PC-9 (cell line): ENCODE data around the gene CELSR3. TPM values are rescaled to one million over a fixed set of nuclear protein-coding genes. Genes with fewer than 3 reads are reported as not detected.

Source experiments
- BruUV-seq: library from RNA; stranded (reverse); fragments of 400-500 nt; replicated peaks from 2 replicates; lab custom pipeline; 2021; lab: Mats Ljungman, UMichigan
- CTCF ChIA-PET: fragments of 300-600 bp; sonication (Branson Sonifier 250); formaldehyde crosslinking; loops from one replicate; lab custom pipeline; 2022; ENCODE audit warnings: antibody characterized with exemption; lab: Charles Lee
- POLR2A ChIA-PET: fragments of 300-600 bp; sonication (Branson Sonifier 250); formaldehyde crosslinking; loops from one replicate; lab custom pipeline; 2022; ENCODE audit warnings: antibody characterized with exemption; ENCODE audit not compliant: unreplicated experiment; lab: Charles Lee
- DNase-seq, 2 experiments: peaks; one replicate each; pipeline versions ENCODE4 v3.0.0 to v3.0.0-alpha.2; 2015 to 2022; ENCODE audit warnings: mixed read lengths in 1 of 2
- H2AFZ ChIP-seq: fragments of 200-600 bp; sonication (generic); 2 replicates; pipeline ENCODE4 v1.8.1; 2017; ENCODE audit warnings: antibody characterized with exemption
- H3F3A ChIP-seq: fragments of 200-600 bp; sonication (generic); 2 replicates; pipeline ENCODE4 v1.8.1; 2017; ENCODE audit warnings: antibody characterized with exemption, mild to moderate bottlenecking, low read depth; ENCODE audit not compliant: insufficient read depth
- H3K27ac ChIP-seq: fragments of 200-600 bp; sonication (generic); 2 replicates; pipeline ENCODE4 v1.6.1; 2016; ENCODE audit warnings: mixed run types
- H3K27me3 ChIP-seq: fragments of 200-600 bp; sonication (generic); 2 replicates; pipeline ENCODE4 v1.6.1; 2016; ENCODE audit warnings: low read depth, mixed run types; ENCODE audit not compliant: insufficient read depth
- H3K36me3 ChIP-seq: fragments of 200-600 bp; sonication (generic); 2 replicates; pipeline ENCODE4 v1.6.1; 2016; ENCODE audit warnings: low read depth, mixed run types
- H3K4me1 ChIP-seq: fragments of 200-600 bp; sonication (generic); replicated peaks from 2 replicates; pipeline ENCODE4 v1.6.1; 2016; ENCODE audit warnings: mixed run types; ENCODE audit not compliant: insufficient read depth
- H3K4me2 ChIP-seq: fragments of 200-600 bp; sonication (generic); 2 replicates; pipeline ENCODE4 v1.6.1; 2017; ENCODE audit warnings: mixed run types
- H3K4me3 ChIP-seq: fragments of 200-600 bp; sonication (generic); 2 replicates; pipeline ENCODE4 v1.6.1; 2016; ENCODE audit warnings: mixed run types
- H3K79me2 ChIP-seq: fragments of 200-600 bp; sonication (generic); 2 replicates; pipeline ENCODE4 v1.6.1; 2017; ENCODE audit warnings: low read depth, mixed run types
- H3K9me2 ChIP-seq: fragments of 200-600 bp; sonication (generic); 2 replicates; pipeline ENCODE4 v1.8.1; 2017; ENCODE audit warnings: mild to moderate bottlenecking; ENCODE audit not compliant: insufficient read depth
- H3K9me3 ChIP-seq: fragments of 200-600 bp; sonication (generic); 2 replicates; pipeline ENCODE4 v1.8.1; 2016; ENCODE audit warnings: low read depth; ENCODE audit not compliant: insufficient read depth
- H4K20me1 ChIP-seq: fragments of 200-600 bp; sonication (generic); 2 replicates; pipeline ENCODE4 v1.8.1; 2017; ENCODE audit not compliant: insufficient read depth
- EZH2 ChIP-seq: fragments of 200-600 bp; sonication (generic); IDR thresholded peaks from 2 replicates; pipeline ENCODE4 v1.8.0; 2017; ENCODE audit warnings: antibody characterized with exemption, low read depth
- intact Hi-C: fragments of 100-400 bp; cut with micrococcal nuclease; formaldehyde crosslinking; loops from one replicate; pipeline ENCODE4 v1.10.0; 2022; ENCODE audit not compliant: unreplicated experiment
- total RNA-seq: library from RNA; stranded (reverse); gene quantifications from 2 replicates; pipeline ENCODE4 v1.2.3, GENCODE V29; 2021
- TF ChIP-seq, protein P1 (sequence below): fragments of 200-600 bp; sonication (generic); conservative IDR thresholded peaks from 2 replicates; pipeline ENCODE4 v1.6.1; 2017; ENCODE audit warnings: mixed run types, antibody characterized with exemption, mild to moderate bottlenecking, moderate library complexity

The CELSR3 gene
- total RNA-seq, 1 experiment from 2014 or later: 9.9 TPM

DNA sequence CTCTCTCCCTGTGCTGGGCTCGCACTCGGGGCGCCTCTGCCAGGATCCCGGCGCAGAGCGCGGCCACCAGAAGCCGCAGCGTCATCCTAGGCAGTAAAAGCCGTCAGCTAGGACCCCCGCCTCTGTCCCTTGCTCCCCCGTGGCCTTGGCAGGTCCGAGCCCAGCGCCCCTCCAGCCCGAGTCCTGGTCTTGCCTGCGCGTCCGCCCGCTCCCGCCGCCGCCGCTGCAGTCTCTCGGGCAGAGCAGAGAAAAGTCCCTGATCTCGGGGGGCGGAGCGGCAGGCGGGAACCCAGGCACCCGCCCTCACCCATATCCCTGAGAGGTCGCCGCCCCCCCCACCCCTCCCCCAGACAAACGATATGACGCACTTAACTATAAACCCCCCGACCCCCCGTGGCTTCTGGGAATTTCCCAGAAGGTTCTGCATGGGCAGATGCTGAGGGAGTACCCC lies 67.6 kb downstream of the CELSR3 start, which contains the start of gene COL7A1:
Gene COL7A1, minus strand, starts transcription at position 255 of the 451 bp plus-strand sequence. Its CDS starts 170 bp downstream, at position 85.
- H2AFZ ChIP-seq: peak within 1 kb of the TSS; percentile 80
- H3K4me1 ChIP-seq: peaks cover 53% of the 10 kb centered on the region
- no peaks in the 10 kb centered on the region for H4K20me1 ChIP-seq
- H3K79me2 ChIP-seq: peaks cover 16% of the 10 kb centered on the region
- no peak for DNase-seq
- no peaks in the 10 kb centered on the region for H3K27me3 ChIP-seq
- peak within 1 kb of the TSS; percentile 62 for H3K4me3 ChIP-seq
- no peaks in the 10 kb centered on the region for H3K9me3 ChIP-seq
- peak within 1 kb of the TSS; percentile 19 for H3K27ac ChIP-seq
- peak within 1 kb of the TSS; percentile 92 for H3K4me2 ChIP-seq
- no peak for TF ChIP-seq EZH2
- TF ChIP-seq, protein P1, sequence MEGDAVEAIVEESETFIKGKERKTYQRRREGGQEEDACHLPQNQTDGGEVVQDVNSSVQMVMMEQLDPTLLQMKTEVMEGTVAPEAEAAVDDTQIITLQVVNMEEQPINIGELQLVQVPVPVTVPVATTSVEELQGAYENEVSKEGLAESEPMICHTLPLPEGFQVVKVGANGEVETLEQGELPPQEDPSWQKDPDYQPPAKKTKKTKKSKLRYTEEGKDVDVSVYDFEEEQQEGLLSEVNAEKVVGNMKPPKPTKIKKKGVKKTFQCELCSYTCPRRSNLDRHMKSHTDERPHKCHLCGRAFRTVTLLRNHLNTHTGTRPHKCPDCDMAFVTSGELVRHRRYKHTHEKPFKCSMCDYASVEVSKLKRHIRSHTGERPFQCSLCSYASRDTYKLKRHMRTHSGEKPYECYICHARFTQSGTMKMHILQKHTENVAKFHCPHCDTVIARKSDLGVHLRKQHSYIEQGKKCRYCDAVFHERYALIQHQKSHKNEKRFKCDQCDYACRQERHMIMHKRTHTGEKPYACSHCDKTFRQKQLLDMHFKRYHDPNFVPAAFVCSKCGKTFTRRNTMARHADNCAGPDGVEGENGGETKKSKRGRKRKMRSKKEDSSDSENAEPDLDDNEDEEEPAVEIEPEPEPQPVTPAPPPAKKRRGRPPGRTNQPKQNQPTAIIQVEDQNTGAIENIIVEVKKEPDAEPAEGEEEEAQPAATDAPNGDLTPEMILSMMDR: no peak
- intact Hi-C loops: loop anchor here (1.0 to 5.0 kb wide), 4 partner anchors 38 to 128 kb away; partner anchors contain the start of genes CELSR3, PFKFB4 and SLC26A6
- CTCF ChIA-PET: no interaction called here
- BruUV-seq: no TSS peak
- no peaks in the 10 kb centered on the region for H3K9me2 ChIP-seq
- peaks cover 35% of the 10 kb centered on the region for H3F3A ChIP-seq
- POLR2A ChIA-PET: interaction anchor here (0.6 kb wide), 1 partner anchor 68 kb away, joined by 3 read pairs; the partner anchor contains the start of gene CELSR3
- no peaks in the 10 kb centered on the region for H3K36me3 ChIP-seq

DNA sequence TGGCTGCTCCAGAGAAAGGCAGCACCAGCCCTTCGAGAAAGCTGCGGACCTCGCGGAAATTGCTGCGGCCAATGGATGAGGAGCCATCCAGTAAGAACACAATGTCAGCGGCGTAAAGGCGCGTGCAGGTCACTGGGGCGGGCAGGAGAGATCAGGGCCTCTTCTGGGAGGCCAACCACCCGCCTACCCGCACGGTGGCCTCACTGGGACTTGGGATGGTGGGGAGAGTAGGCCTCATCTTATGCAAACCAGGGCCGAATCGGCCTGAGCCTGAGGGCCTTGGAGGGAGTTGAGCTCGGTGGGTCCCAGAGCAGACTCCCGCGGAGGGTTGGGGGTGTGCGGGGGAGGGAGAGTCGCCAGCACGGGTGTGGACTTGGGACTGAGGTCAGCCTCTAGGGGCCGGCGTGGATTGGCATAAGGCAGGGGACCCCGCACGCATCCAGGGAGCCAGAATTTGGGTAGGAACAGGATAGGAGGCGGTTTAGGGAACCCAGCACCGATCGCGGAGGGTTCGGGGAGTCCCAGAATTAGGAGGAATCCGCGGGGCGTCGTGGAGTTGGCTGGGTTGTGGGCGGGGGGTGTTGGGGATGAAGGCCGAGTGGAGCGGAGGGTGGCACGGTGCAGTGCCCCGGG lies 68.2 kb downstream of the CELSR3 start:
- no peaks in the 10 kb centered on the region for H3K36me3 ChIP-seq
- peak overlapping the region; percentile 80 for H2AFZ ChIP-seq
- peaks cover 51% of the 10 kb centered on the region for H3K4me1 ChIP-seq
- no peaks in the 10 kb centered on the region for H3K9me2 ChIP-seq
- H3K27me3 ChIP-seq: no peaks in the 10 kb centered on the region
- intact Hi-C loops: loop anchor here (1.0 to 5.0 kb wide), 4 partner anchors 38 to 127 kb away; partner anchors contain the start of genes CELSR3, PFKFB4 and SLC26A6
- H3K27ac ChIP-seq: peak overlapping the region; percentile 19; the same call in 1 of the 2 replicates
- peaks cover 29% of the 10 kb centered on the region for H3F3A ChIP-seq
- peak; percentile 46 to 66 for DNase-seq
- BruUV-seq: TSS peak; percentile 55
- ChIA-PET POLR2A (interaction anchor here (0.6 kb wide), 1 partner anchor 68 kb away, joined by 3 read pairs; the partner anchor contains the start of gene CELSR3), CTCF (no interaction called here)
- no peaks in the 10 kb centered on the region for H4K20me1 ChIP-seq
- peak overlapping the region; percentile 62 for H3K4me3 ChIP-seq
- TF ChIP-seq, protein P1: no peak
- TF ChIP-seq EZH2: no peak
- H3K79me2 ChIP-seq: peaks cover 16% of the 10 kb centered on the region
- no peaks in the 10 kb centered on the region for H3K9me3 ChIP-seq
- peak overlapping the region; percentile 92 for H3K4me2 ChIP-seq

DNA sequence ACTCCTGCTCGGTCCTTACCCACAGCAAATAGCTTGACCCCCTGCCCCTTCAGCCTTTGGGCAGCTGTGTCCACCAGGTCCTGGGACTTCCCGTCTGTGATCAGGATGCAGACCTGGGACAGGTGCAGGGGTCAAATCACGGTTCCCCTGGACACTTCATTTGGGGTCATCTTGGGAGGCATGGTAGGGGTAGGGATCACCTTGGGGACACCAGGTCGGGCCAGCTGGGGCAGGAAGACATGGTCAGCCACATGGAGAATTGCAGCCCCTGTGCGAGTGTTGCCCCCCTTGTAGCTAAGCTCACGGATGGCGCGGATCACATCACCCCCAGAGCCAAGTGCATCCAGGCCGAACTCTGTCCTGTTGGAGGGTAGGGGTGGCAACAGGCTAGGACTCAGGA lies 69.3 kb downstream of the CELSR3 start:
- H3K4me1 ChIP-seq: peaks cover 39% of the 10 kb centered on the region
- TF ChIP-seq EZH2: no peak
- TF ChIP-seq, protein P1: no peak
- peaks cover 18% of the 10 kb centered on the region for H3F3A ChIP-seq
- no peak overlapping the region for H2AFZ ChIP-seq
- peak overlapping the region; percentile 92 for H3K4me2 ChIP-seq
- no peak for DNase-seq
- no peaks in the 10 kb centered on the region for H3K36me3 ChIP-seq
- no peaks in the 10 kb centered on the region for H3K9me3 ChIP-seq
- no peaks in the 10 kb centered on the region for H4K20me1 ChIP-seq
- ChIA-PET POLR2A (no interaction called here), CTCF (interaction anchor here (0.6 kb wide), 1 partner anchor 17 kb away, joined by 17 read pairs; no protein-coding TSS in a partner anchor)
- no peak overlapping the region for H3K27ac ChIP-seq
- BruUV-seq: no TSS peak
- H3K9me2 ChIP-seq: no peaks in the 10 kb centered on the region
- H3K27me3 ChIP-seq: no peaks in the 10 kb centered on the region
- intact Hi-C loops: no loop called here
- peaks cover 16% of the 10 kb centered on the region for H3K79me2 ChIP-seq
- peak overlapping the region; percentile 62; the same call in 1 of the 2 replicates for H3K4me3 ChIP-seq
